GM12878 (cell line): ENCODE results near the gene MVK. TPM values are rescaled to one million over a fixed set of nuclear protein-coding genes. Genes with fewer than 3 reads are reported as not detected.

Experiments
- ATAC-seq: fragments of 200-7000 bp; cut with Tn5 transposase; 3 replicates; pipeline ENCODE4 v1.9.1; 2020; ENCODE audit warnings: mild to moderate bottlenecking, moderate library complexity
- BruUV-seq: library from RNA; stranded (reverse); fragments of 400-500 nt; replicated peaks from 2 replicates; lab custom pipeline; 2021; lab: Mats Ljungman, UMichigan
- CTCF ChIA-PET: fragments of 300-600 bp; sonication (Branson Sonifier 250); formaldehyde crosslinking; extraction: SDS; loops from one replicate; lab custom pipeline; 2021; ENCODE audit warnings: inconsistent platforms; lab: Yijun Ruan, JAX
- POLR2A ChIA-PET: fragments of 350-600 bp; formaldehyde crosslinking; extraction: SDS; loops from one replicate; lab custom pipeline; 2021; ENCODE audit warnings: inconsistent platforms; lab: Charles Lee
- RAD21 ChIA-PET: fragments of 300-600 bp; sonication (Branson Sonifier 250); formaldehyde crosslinking; loops from one replicate; lab custom pipeline; 2023; ENCODE audit warnings: antibody characterized with exemption; ENCODE audit not compliant: unreplicated experiment; lab: Charles Lee
- SMC1A ChIA-PET: fragments of 300-600 bp; sonication (Branson Sonifier 250); formaldehyde crosslinking; loops from one replicate; lab custom pipeline; 2023; ENCODE audit not compliant: unreplicated experiment, uncharacterized antibody; lab: Charles Lee
- DNase-seq: peaks from one replicate; pipeline ENCODE4 v3.0.0-alpha.2; 2011; ENCODE audit warnings: low read depth, low spot score
- FAIRE-seq: peaks from 3 replicates; lab custom pipeline; 2011; peaks lifted over from hg19 to GRCh38; lab: Jason Lieb, UNC
- H2AFZ ChIP-seq: 2 replicates; pipeline ENCODE4 v1.6.0; 2011; ENCODE audit warnings: low read depth, low read length, control low read depth; ENCODE audit not compliant: control insufficient read depth
- H3K27ac ChIP-seq: 2 replicates; pipeline ENCODE4 v1.5.1; 2011; ENCODE audit warnings: control low read depth; ENCODE audit not compliant: control insufficient read depth, insufficient read depth
- H3K27me3 ChIP-seq, 2 experiments: replicated peaks in 1 of 2; 2 replicates each; pipeline versions ENCODE4 v1.6.0 to v1.6.1; 2011; ENCODE audit warnings: low read length in 1 of 2; ENCODE audit not compliant: control insufficient read depth in 2 of 2, insufficient read depth in 2 of 2
- H3K36me3 ChIP-seq, 2 experiments: 2 replicates each; pipeline ENCODE4 v1.5.1; 2011; ENCODE audit warnings: low read length in 1 of 2; ENCODE audit not compliant: control insufficient read depth in 2 of 2, insufficient read depth in 2 of 2
- H3K4me1 ChIP-seq: 2 replicates; pipeline ENCODE4 v1.6.1; 2011; ENCODE audit warnings: mild to moderate bottlenecking, low read length, moderate library complexity, mixed read lengths; ENCODE audit not compliant: control insufficient read depth, insufficient read depth
- H3K4me2 ChIP-seq: 2 replicates; pipeline ENCODE4 v1.6.0; 2011; ENCODE audit warnings: control low read depth; ENCODE audit not compliant: control insufficient read depth, insufficient read depth
- H3K4me3 ChIP-seq: fragments of 200-600 bp; sonication (generic); 2 replicates; pipeline ENCODE4 v1.5.1; 2016
- H3K79me2 ChIP-seq: 2 replicates; pipeline ENCODE4 v1.6.0; 2011; ENCODE audit warnings: low read length; ENCODE audit not compliant: control insufficient read depth, insufficient read depth
- H3K9ac ChIP-seq: 2 replicates; pipeline ENCODE4 v1.8.0; 2011; ENCODE audit warnings: low read length, control low read depth, mixed read lengths; ENCODE audit not compliant: control insufficient read depth, insufficient read depth
- H3K9me3 ChIP-seq: replicated peaks from 3 replicates; pipeline ENCODE4 v1.5.1; 2011; ENCODE audit warnings: mild to moderate bottlenecking, low read length; ENCODE audit not compliant: control insufficient read depth, insufficient read depth
- H4K20me1 ChIP-seq: 2 replicates; pipeline ENCODE4 v1.6.0; 2011; ENCODE audit not compliant: control insufficient read depth, insufficient read depth
- ATF7 ChIP-seq: fragments of 450-650 bp; IDR thresholded peaks from 2 replicates; pipeline ENCODE4 v1.6.1; 2016; ENCODE audit warnings: low read depth, mild to moderate bottlenecking
- EGR1 ChIP-seq, 2 experiments: IDR thresholded peaks; 1 replicate in 1 of 2; 2 replicates in 1 of 2; pipeline ENCODE4 v1.6.1; 2011 to 2012; ENCODE audit warnings: low read depth in 2 of 2, low read length in 2 of 2, borderline replicate concordance in 1 of 2, mild to moderate bottlenecking in 1 of 2, moderate library complexity in 1 of 2
- HDGF ChIP-seq: fragments of 450-650 bp; IDR thresholded peaks from 2 replicates; pipeline ENCODE4 v1.6.1; 2016; ENCODE audit warnings: antibody characterized with exemption
- PML ChIP-seq: IDR thresholded peaks from 2 replicates; pipeline ENCODE4 v1.6.1; 2012; ENCODE audit warnings: low read length, inconsistent platforms
- TARDBP ChIP-seq: IDR thresholded peaks from 2 replicates; pipeline ENCODE4 v1.6.1; 2016; ENCODE audit warnings: borderline replicate concordance
- ZSCAN29 ChIP-seq: fragments of 450-650 bp; IDR thresholded peaks from 2 replicates; pipeline ENCODE4 v1.6.1; 2017; ENCODE audit warnings: mild to moderate bottlenecking, moderate library complexity
- WGBS: methylation state at CpG from one replicate; pipeline ENCODE4 v1.1.6; 2016; ENCODE audit warnings: low lambda C conversion rate; ENCODE audit not compliant: insufficient replicate concordance, insufficient coverage; ENCODE audit errors: missing lambda C conversion rate; 5-methylcytosine and 5-hydroxymethylcytosine counted together
- in situ Hi-C: fragments of 300-500 bp; cut with MboI; formaldehyde crosslinking; loops from 9 replicates; pipeline ENCODE4 v1.14.3; 2018; ENCODE audit warnings: mixed read lengths
- intact Hi-C: fragments of 100-400 bp; cut with micrococcal nuclease; formaldehyde crosslinking; loops from one replicate; pipeline ENCODE4 v1.14.2; 2022; ENCODE audit not compliant: unreplicated experiment
- polyA plus RNA-seq, 11 experiments: library from polyadenylated mRNA; depleted of rRNA in 4 of 11; unstranded in 6 of 11; stranded (reverse) in 5 of 11; fragments of >200 nt; fragmentation: Nextera tagmentation in 4 of 11; fragmentation: Illumina TruSeq in 1 of 11; extraction: Ambion mirVana in 4 of 11; extraction: Trizol in 1 of 11; gene quantifications; 1 replicate in 1 of 11; 2 replicates in 10 of 11; pipeline versions ENCODE4 v1.2.1 to v1.2.3, GENCODE V29; 2011 to 2016; ENCODE audit warnings: inconsistent platforms in 2 of 11, missing spikeins in 2 of 11, low read depth in 1 of 11
- total RNA-seq, 4 experiments: library from RNA; depleted of rRNA in 3 of 4; stranded (reverse); fragments of >200 nt in 3 of 4; fragmentation: Illumina TruSeq in 1 of 4; extraction: Trizol in 1 of 4; gene quantifications; 2 replicates each; pipeline versions ENCODE4 v1.2.1 to v1.2.3, GENCODE V29; 2013 to 2021
- TF ChIP-seq, protein P1 (sequence below): fragments of 450-650 bp; conservative IDR thresholded peaks from 2 replicates; pipeline ENCODE4 v1.6.1; 2017; ENCODE audit warnings: mild to moderate bottlenecking, moderate library complexity

Gene MVK
- total and polyA plus RNA-seq, 10 of the 15 experiments (the other 5 are each of a cell fraction or from before 2014, with no cell fraction given), result 0.24 to 46.7 (median 31.9) TPM

- ChIA-PET SMC1A (no interaction called here), CTCF (interaction anchor here (1.0 kb wide), 1 partner anchor 21 kb away, joined by 3 read pairs; no protein-coding TSS in a partner anchor), RAD21 (no interaction called here), POLR2A (no interaction called here)
- Histone ChIP-seq H2AFZ (no peak overlapping the region), H3K27ac (no peak overlapping the region), H3K4me2 (no peak overlapping the region), H3K27me3 (peaks cover 9% of the 10 kb centered on the region in 2 experiments), H3K9ac (no peak overlapping the region), H3K9me3 (no peaks in the 10 kb centered on the region), H3K4me1 (no peaks in the 10 kb centered on the region), H4K20me1 (peaks cover 3% of the 10 kb centered on the region; the same call in 1 of the 2 replicates), H3K4me3 (no peak overlapping the region), H3K36me3 (no peaks in the 10 kb centered on the region), H3K79me2 (no peaks in the 10 kb centered on the region)
- 30% methylated on average over 10 of the region's 10 CpGs for WGBS
- ATAC-seq (no peak), FAIRE-seq (no peak), DNase-seq (no peak)
- in situ Hi-C loops, result no loop called here
- no peak for TF ChIP-seq EGR1 (IDR thresholded peaks at IDR 0.05; ENCODE audit: borderline replicate concordance in 1 of 2, low read depth in 2 of 2, low read length in 2 of 2)
- no peak for TF ChIP-seq TARDBP
- no peak for TF ChIP-seq HDGF
- TF ChIP-seq, protein P1, sequence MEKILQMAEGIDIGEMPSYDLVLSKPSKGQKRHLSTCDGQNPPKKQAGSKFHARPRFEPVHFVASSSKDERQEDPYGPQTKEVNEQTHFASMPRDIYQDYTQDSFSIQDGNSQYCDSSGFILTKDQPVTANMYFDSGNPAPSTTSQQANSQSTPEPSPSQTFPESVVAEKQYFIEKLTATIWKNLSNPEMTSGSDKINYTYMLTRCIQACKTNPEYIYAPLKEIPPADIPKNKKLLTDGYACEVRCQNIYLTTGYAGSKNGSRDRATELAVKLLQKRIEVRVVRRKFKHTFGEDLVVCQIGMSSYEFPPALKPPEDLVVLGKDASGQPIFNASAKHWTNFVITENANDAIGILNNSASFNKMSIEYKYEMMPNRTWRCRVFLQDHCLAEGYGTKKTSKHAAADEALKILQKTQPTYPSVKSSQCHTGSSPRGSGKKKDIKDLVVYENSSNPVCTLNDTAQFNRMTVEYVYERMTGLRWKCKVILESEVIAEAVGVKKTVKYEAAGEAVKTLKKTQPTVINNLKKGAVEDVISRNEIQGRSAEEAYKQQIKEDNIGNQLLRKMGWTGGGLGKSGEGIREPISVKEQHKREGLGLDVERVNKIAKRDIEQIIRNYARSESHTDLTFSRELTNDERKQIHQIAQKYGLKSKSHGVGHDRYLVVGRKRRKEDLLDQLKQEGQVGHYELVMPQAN, result no peak
- no peak for TF ChIP-seq ZSCAN29
- no peak for TF ChIP-seq PML
- no peak for TF ChIP-seq ATF7
- no TSS peak for BruUV-seq
- intact Hi-C loops, result no loop called here
These were observed 43.9 kb downstream of the MVK start for GRCh38 chr12:109617491-109617890.
